ENCODE data around the gene ATP2A2.

The ATP2A2 gene

GRCh38 chr12:110262442-110263388 lies 18.3 kb upstream of the ATP2A2 start:
- DNase-seq (ENCODE audit: low read depth): no peak

GRCh38 chr12:110266381-110266960 lies 14.6 kb upstream of the ATP2A2 start:
- DNase-seq (ENCODE audit: low read depth): no peak

GRCh38 chr12:110266980-110267620 lies 13.9 kb upstream of the ATP2A2 start:
- no peak for DNase-seq (ENCODE audit: low read depth)

GRCh38 chr12:110269622-110270124 lies 11.4 kb upstream of the ATP2A2 start:
- no peak for DNase-seq (ENCODE audit: low read depth)

- no peak for DNase-seq (ENCODE audit: low read depth)
Measured at GRCh38 chr12:110270125-110270962, 10.7 kb upstream of the ATP2A2 start.

- no peak for DNase-seq (ENCODE audit: low read depth)
Measured at GRCh38 chr12:110271015-110271414, 10.0 kb upstream of the ATP2A2 start.

- no peak for DNase-seq (ENCODE audit: low read depth)
Measured at GRCh38 chr12:110277530-110278254, 3.4 kb upstream of the ATP2A2 start.

- no peak for DNase-seq (ENCODE audit: low read depth)
Measured at GRCh38 chr12:110278255-110278536, 2.9 kb upstream of the ATP2A2 start.

- DNase-seq (ENCODE audit: low read depth): no peak
Measured at GRCh38 chr12:110279566-110280375, 1.3 kb upstream of the ATP2A2 start.

GRCh38 chr12:110280392-110280778 lies 662 bp upstream of the ATP2A2 start:
- peak; percentile 21 for DNase-seq (ENCODE audit: low read depth)

- DNase-seq (ENCODE audit: low read depth): peak; percentile 9
Measured at GRCh38 chr12:110281549-110282299, 677 bp downstream of the ATP2A2 start.

- DNase-seq (ENCODE audit: low read depth): no peak
Measured at GRCh38 chr12:110282300-110282860, 1.3 kb downstream of the ATP2A2 start.

GRCh38 chr12:110282956-110283817 lies 2.1 kb downstream of the ATP2A2 start:
- DNase-seq (ENCODE audit: low read depth): no peak

- DNase-seq (ENCODE audit: low read depth): no peak
Measured at GRCh38 chr12:110284597-110284996, 3.5 kb downstream of the ATP2A2 start.

- DNase-seq (ENCODE audit: low read depth): no peak
Measured at GRCh38 chr12:110286623-110287022, 5.6 kb downstream of the ATP2A2 start.

- DNase-seq (ENCODE audit: low read depth): no peak
Measured at GRCh38 chr12:110287986-110288385, 6.9 kb downstream of the ATP2A2 start.

- DNase-seq (ENCODE audit: low read depth): no peak
Measured at GRCh38 chr12:110289044-110289710, 8.1 kb downstream of the ATP2A2 start.

- DNase-seq (ENCODE audit: low read depth): no peak
Measured at GRCh38 chr12:110289711-110290078, 8.6 kb downstream of the ATP2A2 start.

All from stimulated activated CD8-positive, alpha-beta memory T cell treated with anti-CD3 and anti-CD28 coated beads, Interleukin-7, amount 100 ng/mL, for 24 hours (primary cell).